Measurements from ENCODE around the gene ING5.
A peak's percentile ranks its signal among the peaks of the same experiment; 100 is the strongest.
"Not testable (repeated sequence)": the region's sequence is repeated elsewhere in the genome, so short reads cannot be mapped to it uniquely, and the experiment has no call there.

The ING5 gene

GRCh38 chr2:241759067-241759807 lies 57.4 kb downstream of the ING5 start:
- no peak for DNase-seq

GRCh38 chr2:241759893-241760292 lies 58.1 kb downstream of the ING5 start:
- DNase-seq = not testable (repeated sequence)

GRCh38 chr2:241760301-241760771 lies 58.5 kb downstream of the ING5 start:
- no peak for DNase-seq

- DNase-seq = no peak
These were observed 60.6 kb downstream of the ING5 start for GRCh38 chr2:241762321-241762932.

- DNase-seq = no peak
These were observed 61.1 kb downstream of the ING5 start for GRCh38 chr2:241762933-241763369.

GRCh38 chr2:241763551-241764274 lies 61.9 kb downstream of the ING5 start:
- no peak for DNase-seq

GRCh38 chr2:241764275-241765241 lies 62.7 kb downstream of the ING5 start:
- DNase-seq = no peak

GRCh38 chr2:241767464-241768250 lies 65.8 kb downstream of the ING5 start:
- no peak for DNase-seq

- no peak for DNase-seq
These were observed 66.4 kb downstream of the ING5 start for GRCh38 chr2:241768251-241768711.

- DNase-seq = no peak
These were observed 67.0 kb downstream of the ING5 start for GRCh38 chr2:241768850-241769249.

GRCh38 chr2:241769819-241770184 lies 68.0 kb downstream of the ING5 start:
- no peak for DNase-seq

GRCh38 chr2:241770185-241770935 lies 68.5 kb downstream of the ING5 start:
- no peak for DNase-seq

GRCh38 chr2:241770936-241771285 lies 69.1 kb downstream of the ING5 start:
- DNase-seq = no peak

GRCh38 chr2:241771286-241772062 lies 69.6 kb downstream of the ING5 start:
- peak in 1 of 58 donors; percentile 13 for DNase-seq

GRCh38 chr2:241772063-241772499 lies 70.2 kb downstream of the ING5 start:
- no peak for DNase-seq

- no peak for DNase-seq
These were observed 71.9 kb downstream of the ING5 start for GRCh38 chr2:241773511-241774418.
